Bronchial epithelial cell (primary cell): ENCODE data around the gene CEND1. TPM values are rescaled to one million over a fixed set of nuclear protein-coding genes. Genes with fewer than 3 reads are reported as not detected.

ENCODE experiments used
- DNase-seq: peaks from one replicate; pipeline ENCODE4 v3.0.0-alpha.2; 2010; ENCODE audit warnings: low read depth
- FAIRE-seq: peaks from 2 replicates; lab custom pipeline; 2011; peaks lifted over from hg19 to GRCh38; lab: Jason Lieb, UNC
- H3K27me3 ChIP-seq: 2 replicates; pipeline ENCODE4 v1.5.1; 2011; ENCODE audit warnings: low read length; ENCODE audit not compliant: control insufficient read depth, insufficient read depth
- H3K36me3 ChIP-seq: 2 replicates; pipeline ENCODE4 v1.5.1; 2011; ENCODE audit warnings: low read length; ENCODE audit not compliant: control insufficient read depth, insufficient read depth
- H3K4me3 ChIP-seq: 2 replicates; pipeline ENCODE4 v1.5.1; 2011; ENCODE audit warnings: mild to moderate bottlenecking, low read depth, low read length, control low read depth
- CTCF ChIP-seq: IDR thresholded peaks from 2 replicates; pipeline ENCODE4 v1.5.1; 2011; ENCODE audit warnings: mild to moderate bottlenecking, moderate library complexity, low read length, control low read depth, inconsistent platforms; ENCODE audit not compliant: insufficient read depth, severe bottlenecking
- total RNA-seq: library from RNA; depleted of rRNA; stranded (reverse); fragments of >200 nt; gene quantifications from 2 replicates; pipeline ENCODE4 v1.2.1, GENCODE V29; 2014

Gene CEND1
- total RNA-seq, 1 donor from 2014 or later, result not detected

- Histone ChIP-seq H3K36me3 (peaks cover 18% of the 10 kb centered on the region), H3K27me3 (peaks cover 2% of the 10 kb centered on the region), H3K4me3 (peak within 1 kb of the TSS; percentile 67)
- no peak for FAIRE-seq
- DNase-seq, result no peak
- TF ChIP-seq CTCF, result no peak
These were observed 42.7 kb upstream of the CEND1 start, which contains the start of gene CD151 for GRCh38 chr11:832529-833113. Gene CD151 (plus strand): TSS chr11:832952. CDS start chr11:836070, 3,118 bp downstream.

GRCh38 chr11:831961-832528, 42.2 kb upstream of the CEND1 start:
- FAIRE-seq (no peak), DNase-seq (no peak)
- no peak for TF ChIP-seq CTCF
- peaks cover 2% of the 10 kb centered on the region for H3K27me3 ChIP-seq
- H3K4me3 ChIP-seq, result peak overlapping the region; percentile 67
- peaks cover 12% of the 10 kb centered on the region for H3K36me3 ChIP-seq

GRCh38 chr11:831118-831864, 41.4 kb upstream of the CEND1 start:
- H3K4me3 ChIP-seq, result no peak overlapping the region
- peaks cover 5% of the 10 kb centered on the region for H3K36me3 ChIP-seq
- TF ChIP-seq CTCF, result no peak
- FAIRE-seq (no peak), DNase-seq (no peak)
- H3K27me3 ChIP-seq, result peaks cover 2% of the 10 kb centered on the region

- peak overlapping the region; percentile 27 for H3K4me3 ChIP-seq
These were observed 40.6 kb upstream of the CEND1 start for GRCh38 chr11:830295-831117.

More at GRCh38 chr11:830295-831117, 40.6 kb upstream of the CEND1 start:
- H3K27me3 ChIP-seq, result peaks cover 2% of the 10 kb centered on the region
- FAIRE-seq (no peak), DNase-seq (peak; percentile 52)
- no peak for TF ChIP-seq CTCF
- H3K36me3 ChIP-seq, result peaks cover 2% of the 10 kb centered on the region
